Fibroblast of peridontal ligament (primary cell): ENCODE results near the gene SPTA1.

Source experiments
- DNase-seq: peaks from one replicate; pipeline ENCODE4 v3.0.0-alpha.2; 2010; ENCODE audit errors: extremely low read depth

Gene SPTA1

GRCh38 chr1:158572226-158572625 lies 114.3 kb downstream of the SPTA1 start:
- DNase-seq, result no peak

- no peak for DNase-seq
Measured at GRCh38 chr1:158570480-158570879, 116.0 kb downstream of the SPTA1 start, which contains the start of gene OR6P1. OR6P1 (minus strand) TSS chr1:158570580; CDS start chr1:158563604, 6,976 bp downstream.

GRCh38 chr1:158564608-158565007 lies 121.9 kb downstream of the SPTA1 start:
- no peak for DNase-seq

- no peak for DNase-seq
Measured at GRCh38 chr1:158563853-158564252, 122.7 kb downstream of the SPTA1 start.
